Measurements from ENCODE around the gene ANKS1B. TPM values are rescaled to one million over a fixed set of nuclear protein-coding genes. Genes with fewer than 3 reads are reported as not detected.

Gene ANKS1B
- total RNA-seq, 1 donor, result 47.0 TPM

- no peak overlapping the region for H3K4me3 ChIP-seq (ENCODE audit: low read depth, low read length)
- TF ChIP-seq CTCF (IDR thresholded peaks at IDR 0.05; ENCODE audit: insufficient read depth, low read length), result no peak
- no peak for DNase-seq (ENCODE audit: low read depth)
These were observed 1165.7 kb downstream of the ANKS1B start for GRCh38 chr12:98819071-98819470.

GRCh38 chr12:98818239-98818638, 1166.5 kb downstream of the ANKS1B start:
- no peak for DNase-seq (ENCODE audit: low read depth)
- TF ChIP-seq CTCF (IDR thresholded peaks at IDR 0.05; ENCODE audit: insufficient read depth, low read length), result no peak
- no peak overlapping the region for H3K4me3 ChIP-seq (ENCODE audit: low read depth, low read length)

- H3K4me3 ChIP-seq (ENCODE audit: low read depth, low read length), result no peak overlapping the region
- TF ChIP-seq CTCF (IDR thresholded peaks at IDR 0.05; ENCODE audit: insufficient read depth, low read length), result no peak
- DNase-seq (ENCODE audit: low read depth), result no peak
These were observed 1167.0 kb downstream of the ANKS1B start for GRCh38 chr12:98817742-98818141.

- H3K4me3 ChIP-seq (ENCODE audit: low read depth, low read length), result no peak overlapping the region
- no peak for DNase-seq (ENCODE audit: low read depth)
- TF ChIP-seq CTCF (IDR thresholded peaks at IDR 0.05; ENCODE audit: insufficient read depth, low read length), result no peak
These were observed 1168.0 kb downstream of the ANKS1B start for GRCh38 chr12:98816720-98817119.

- H3K4me3 ChIP-seq (ENCODE audit: low read depth, low read length), result no peak overlapping the region
- peak; percentile 19 for DNase-seq (ENCODE audit: low read depth)
- TF ChIP-seq CTCF (IDR thresholded peaks at IDR 0.05; ENCODE audit: insufficient read depth, low read length), result no peak
These were observed 1170.5 kb downstream of the ANKS1B start for GRCh38 chr12:98814254-98814653.

GRCh38 chr12:98812225-98812624, 1172.5 kb downstream of the ANKS1B start:
- DNase-seq (ENCODE audit: low read depth), result no peak
- TF ChIP-seq CTCF (IDR thresholded peaks at IDR 0.05; ENCODE audit: insufficient read depth, low read length), result no peak
- H3K4me3 ChIP-seq (ENCODE audit: low read depth, low read length), result no peak overlapping the region

GRCh38 chr12:98808243-98808875, 1176.4 kb downstream of the ANKS1B start:
- DNase-seq (ENCODE audit: low read depth), result no peak
- no peak for TF ChIP-seq CTCF (IDR thresholded peaks at IDR 0.05; ENCODE audit: insufficient read depth, low read length)
- no peak overlapping the region for H3K4me3 ChIP-seq (ENCODE audit: low read depth, low read length)

All from fibroblast of the aortic adventitia (primary cell).